ENCODE results near the gene COMT.
"Not testable (repeated sequence)": the region's sequence is repeated elsewhere in the genome, so short reads cannot be mapped to it uniquely, and the experiment has no call there.

Gene COMT

DNA sequence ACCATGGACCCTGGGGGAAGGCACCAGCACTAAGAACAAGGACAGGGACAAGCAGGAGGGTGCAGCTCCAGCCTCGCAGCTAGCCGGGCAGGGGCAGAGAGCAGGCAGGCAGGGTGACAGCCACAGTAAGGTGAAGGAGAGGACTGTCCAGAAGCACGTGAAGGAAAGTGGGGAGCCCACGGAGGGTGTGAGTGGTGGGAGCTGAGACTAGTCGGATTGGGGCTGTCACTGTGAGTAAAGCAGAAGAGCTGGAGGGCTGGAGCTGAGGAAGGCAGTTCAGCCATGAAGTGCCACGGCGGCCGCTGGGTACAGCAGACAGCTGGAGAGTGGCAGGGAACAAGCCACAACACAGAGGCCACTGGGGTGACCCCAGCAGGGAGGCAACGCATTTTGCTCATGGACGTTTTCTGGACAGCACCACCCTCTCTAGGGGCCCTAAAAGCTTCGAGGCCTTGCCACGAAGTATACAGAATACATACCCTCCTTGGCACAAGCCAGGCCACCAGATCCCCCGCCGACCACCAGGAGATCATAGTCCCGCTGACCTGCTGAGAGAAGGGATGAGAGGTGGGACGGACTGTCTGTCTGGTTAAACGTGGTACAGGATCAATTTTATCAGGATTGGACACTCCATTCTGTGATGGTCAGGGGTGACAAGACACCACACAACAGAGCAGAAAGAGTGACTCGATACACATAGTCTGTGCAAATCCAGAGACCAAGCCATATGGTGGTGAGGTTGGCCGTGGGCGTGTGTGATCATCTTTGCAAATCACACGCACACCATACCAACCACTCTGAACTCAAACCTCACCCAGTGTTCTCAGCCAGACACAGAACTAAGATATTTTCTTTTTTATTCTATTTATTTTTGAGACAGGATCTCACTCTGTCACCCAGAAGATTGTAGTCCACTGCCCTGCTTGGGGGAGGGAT lies 10.8 kb upstream of the COMT start:
- Histone ChIP-seq H3K4me2 (no peak overlapping the region), H3K4me3 (IDR thresholded peaks at IDR 0.05; ENCODE audit: insufficient read depth, low read depth, low read length) (no peak overlapping the region), H3K9ac (no peak overlapping the region)

GRCh38 chr22:19931514-19931913 lies 10.1 kb upstream of the COMT start:
- no peak overlapping the region for H3K27ac ChIP-seq
- H3K4me1 ChIP-seq (ENCODE audit: low read depth, poor library complexity, severe bottlenecking): no peaks in the 10 kb centered on the region
- H3K36me3 ChIP-seq (ENCODE audit: insufficient read depth): no peaks in the 10 kb centered on the region
- no peak overlapping the region for H3K4me2 ChIP-seq
- H3K9ac ChIP-seq: no peak overlapping the region
- TF ChIP-seq, protein P1, sequence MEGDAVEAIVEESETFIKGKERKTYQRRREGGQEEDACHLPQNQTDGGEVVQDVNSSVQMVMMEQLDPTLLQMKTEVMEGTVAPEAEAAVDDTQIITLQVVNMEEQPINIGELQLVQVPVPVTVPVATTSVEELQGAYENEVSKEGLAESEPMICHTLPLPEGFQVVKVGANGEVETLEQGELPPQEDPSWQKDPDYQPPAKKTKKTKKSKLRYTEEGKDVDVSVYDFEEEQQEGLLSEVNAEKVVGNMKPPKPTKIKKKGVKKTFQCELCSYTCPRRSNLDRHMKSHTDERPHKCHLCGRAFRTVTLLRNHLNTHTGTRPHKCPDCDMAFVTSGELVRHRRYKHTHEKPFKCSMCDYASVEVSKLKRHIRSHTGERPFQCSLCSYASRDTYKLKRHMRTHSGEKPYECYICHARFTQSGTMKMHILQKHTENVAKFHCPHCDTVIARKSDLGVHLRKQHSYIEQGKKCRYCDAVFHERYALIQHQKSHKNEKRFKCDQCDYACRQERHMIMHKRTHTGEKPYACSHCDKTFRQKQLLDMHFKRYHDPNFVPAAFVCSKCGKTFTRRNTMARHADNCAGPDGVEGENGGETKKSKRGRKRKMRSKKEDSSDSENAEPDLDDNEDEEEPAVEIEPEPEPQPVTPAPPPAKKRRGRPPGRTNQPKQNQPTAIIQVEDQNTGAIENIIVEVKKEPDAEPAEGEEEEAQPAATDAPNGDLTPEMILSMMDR (conservative IDR thresholded peaks at IDR 0.05; ENCODE audit: low read depth, low read length): no peak
- no peaks in the 10 kb centered on the region for H3K79me2 ChIP-seq (ENCODE audit: insufficient read depth, low read depth)
- H3K27me3 ChIP-seq (ENCODE audit: insufficient read depth, low read depth): no peaks in the 10 kb centered on the region
- H4K20me1 ChIP-seq (ENCODE audit: insufficient read depth): no peaks in the 10 kb centered on the region
- no peak overlapping the region for H3K4me3 ChIP-seq (IDR thresholded peaks at IDR 0.05; ENCODE audit: insufficient read depth, low read depth, low read length)
- H2AFZ ChIP-seq (ENCODE audit: low read depth): no peak overlapping the region

More for the DNA sequence above, 10.8 kb upstream of the COMT start:
- H3K36me3 ChIP-seq (ENCODE audit: insufficient read depth): no peaks in the 10 kb centered on the region
- H4K20me1 ChIP-seq (ENCODE audit: insufficient read depth): no peaks in the 10 kb centered on the region
- no peaks in the 10 kb centered on the region for H3K79me2 ChIP-seq (ENCODE audit: insufficient read depth, low read depth)
- TF ChIP-seq, protein P1 (conservative IDR thresholded peaks at IDR 0.05; ENCODE audit: low read depth, low read length): no peak
- H3K27me3 ChIP-seq (ENCODE audit: insufficient read depth, low read depth): no peaks in the 10 kb centered on the region
- H2AFZ ChIP-seq (ENCODE audit: low read depth): no peak overlapping the region
- no peaks in the 10 kb centered on the region for H3K4me1 ChIP-seq (ENCODE audit: low read depth, poor library complexity, severe bottlenecking)
- H3K27ac ChIP-seq: no peak overlapping the region

GRCh38 chr22:19932367-19933206 lies 9.0 kb upstream of the COMT start:
- Histone ChIP-seq H2AFZ (ENCODE audit: low read depth) (no peak overlapping the region), H3K79me2 (ENCODE audit: insufficient read depth, low read depth) (no peaks in the 10 kb centered on the region), H3K36me3 (ENCODE audit: insufficient read depth) (no peaks in the 10 kb centered on the region), H3K4me3 (IDR thresholded peaks at IDR 0.05; ENCODE audit: insufficient read depth, low read depth, low read length) (no peak overlapping the region), H3K27ac (no peak overlapping the region), H3K9ac (no peak overlapping the region), H3K4me2 (no peak overlapping the region), H3K4me1 (ENCODE audit: low read depth, poor library complexity, severe bottlenecking) (no peaks in the 10 kb centered on the region), H3K27me3 (ENCODE audit: insufficient read depth, low read depth) (no peaks in the 10 kb centered on the region), H4K20me1 (ENCODE audit: insufficient read depth) (no peaks in the 10 kb centered on the region)
- TF ChIP-seq, protein P1 (conservative IDR thresholded peaks at IDR 0.05; ENCODE audit: low read depth, low read length): no peak

GRCh38 chr22:19933341-19934241 lies 8.0 kb upstream of the COMT start:
- Histone ChIP-seq H3K4me1 (ENCODE audit: low read depth, poor library complexity, severe bottlenecking) (no peaks in the 10 kb centered on the region), H3K36me3 (ENCODE audit: insufficient read depth) (no peaks in the 10 kb centered on the region), H3K79me2 (ENCODE audit: insufficient read depth, low read depth) (no peaks in the 10 kb centered on the region), H2AFZ (ENCODE audit: low read depth) (no peak overlapping the region), H3K9ac (no peak overlapping the region), H3K4me3 (IDR thresholded peaks at IDR 0.05; ENCODE audit: insufficient read depth, low read depth, low read length) (no peak overlapping the region), H3K27me3 (ENCODE audit: insufficient read depth, low read depth) (no peaks in the 10 kb centered on the region), H3K4me2 (no peak overlapping the region), H4K20me1 (ENCODE audit: insufficient read depth) (no peaks in the 10 kb centered on the region), H3K27ac (no peak overlapping the region)
- TF ChIP-seq, protein P1 (conservative IDR thresholded peaks at IDR 0.05; ENCODE audit: low read depth, low read length): no peak

DNA sequence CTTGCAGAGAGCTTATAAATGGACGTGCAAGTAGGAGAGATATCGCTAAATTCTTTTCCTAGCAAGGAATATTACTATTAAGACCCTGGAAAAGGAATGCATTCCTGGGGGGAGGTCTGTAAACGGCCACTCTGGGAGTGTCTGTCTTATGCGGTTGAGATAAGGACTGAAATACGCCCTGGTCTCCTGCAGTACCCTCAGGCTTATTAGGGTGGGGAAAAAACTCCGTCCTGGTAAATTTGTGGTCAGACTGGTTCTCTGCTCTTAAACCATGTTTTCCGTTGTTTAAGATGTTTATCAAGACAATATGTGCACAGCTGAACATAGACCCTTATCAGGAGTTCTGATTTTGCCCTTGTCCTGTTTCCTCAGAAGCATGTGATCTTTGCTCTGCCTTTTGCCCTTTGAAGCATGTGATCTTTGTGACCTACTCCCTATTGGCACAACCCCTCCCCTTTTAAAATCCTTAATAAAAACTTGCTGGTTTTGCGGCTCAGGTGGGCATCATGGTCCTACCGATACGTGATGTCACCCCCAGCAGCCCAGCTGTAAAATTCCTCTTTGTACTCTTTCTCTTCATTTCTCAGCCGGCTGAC lies 6.4 kb upstream of the COMT start:
- not testable (repeated sequence) for H4K20me1 ChIP-seq (ENCODE audit: insufficient read depth); H3K9ac ChIP-seq; H3K4me1 ChIP-seq (ENCODE audit: low read depth, poor library complexity, severe bottlenecking); H2AFZ ChIP-seq (ENCODE audit: low read depth); H3K27ac ChIP-seq; H3K36me3 ChIP-seq (ENCODE audit: insufficient read depth); H3K4me3 ChIP-seq (IDR thresholded peaks at IDR 0.05; ENCODE audit: insufficient read depth, low read depth, low read length); H3K27me3 ChIP-seq (ENCODE audit: insufficient read depth, low read depth); H3K79me2 ChIP-seq (ENCODE audit: insufficient read depth, low read depth); H3K4me2 ChIP-seq

Data from KMS-11 (cell line).